DND-41 (cell line): ENCODE measurements around the gene DHRS9.
"Not testable (repeated sequence)": the region's sequence is repeated elsewhere in the genome, so short reads cannot be mapped to it uniquely, and the experiment has no call there.

ENCODE experiments used
- ATAC-seq: fragments of 200-7000 bp; cut with Tn5 transposase; 3 replicates; pipeline ENCODE4 v1.9.1; 2021; ENCODE audit warnings: low read depth; ENCODE audit not compliant: insufficient read depth
- DNase-seq: peaks from one replicate; pipeline ENCODE4 v3.0.0-alpha.2; 2020
- H2AFZ ChIP-seq: 2 replicates; pipeline ENCODE4 v1.6.0; 2012; ENCODE audit warnings: low read depth, low read length
- H3K27ac ChIP-seq: 2 replicates; pipeline ENCODE4 v1.5.1; 2012; ENCODE audit warnings: low read length, inconsistent platforms
- H3K27me3 ChIP-seq: fragments of 200-600 bp; sonication (generic); 2 replicates; pipeline ENCODE4 v1.6.0; 2012; ENCODE audit warnings: low read length, mild to moderate bottlenecking, inconsistent platforms; ENCODE audit not compliant: insufficient read depth, poor library complexity
- H3K36me3 ChIP-seq: 2 replicates; pipeline ENCODE4 v1.5.1; 2012; ENCODE audit warnings: low read length, inconsistent platforms; ENCODE audit not compliant: insufficient read depth
- H3K4me1 ChIP-seq: 2 replicates; pipeline ENCODE4 v1.5.1; 2012; ENCODE audit warnings: mild to moderate bottlenecking, low read length; ENCODE audit not compliant: insufficient read depth
- H3K4me2 ChIP-seq: 2 replicates; pipeline ENCODE4 v1.6.0; 2012; ENCODE audit warnings: mild to moderate bottlenecking, moderate library complexity, low read length, inconsistent platforms; ENCODE audit not compliant: insufficient read depth
- H3K4me3 ChIP-seq, 2 experiments: fragments of 200-600 bp in 1 of 2; shearing (Covaris generic) in 1 of 2; 2 replicates each; pipeline ENCODE4 v1.5.1; 2012 to 2016; ENCODE audit warnings: inconsistent platforms in 2 of 2, low read length in 2 of 2, mild to moderate bottlenecking in 2 of 2, low read depth in 1 of 2, moderate library complexity in 1 of 2
- H3K79me2 ChIP-seq: 2 replicates; pipeline ENCODE4 v1.6.0; 2012; ENCODE audit warnings: low read length, inconsistent platforms; ENCODE audit not compliant: insufficient read depth
- H3K9ac ChIP-seq: 2 replicates; pipeline ENCODE4 v1.6.0; 2012; ENCODE audit warnings: low read depth, mild to moderate bottlenecking, inconsistent platforms, low read length, moderate library complexity
- H3K9me3 ChIP-seq: 2 replicates; pipeline ENCODE4 v1.5.1; 2012; ENCODE audit warnings: low read length, moderate library complexity, mild to moderate bottlenecking, inconsistent platforms; ENCODE audit not compliant: insufficient read depth, severe bottlenecking
- H4K20me1 ChIP-seq: 2 replicates; pipeline ENCODE4 v1.6.0; 2012; ENCODE audit warnings: low read length; ENCODE audit not compliant: insufficient read depth
- CTCF ChIP-seq: IDR thresholded peaks from 2 replicates; pipeline ENCODE4 v1.5.1; 2012; ENCODE audit warnings: borderline replicate concordance, low read length, moderate library complexity, mild to moderate bottlenecking; ENCODE audit not compliant: poor library complexity, severe bottlenecking; ENCODE audit errors: extremely low read depth
- EZH2 ChIP-seq: IDR thresholded peaks from 3 replicates; pipeline ENCODE4 v1.6.1; 2012; ENCODE audit warnings: borderline replicate concordance, low read depth, mild to moderate bottlenecking, moderate library complexity, low read length, inconsistent platforms; ENCODE audit not compliant: severe bottlenecking

The DHRS9 gene

GRCh38 chr2:169047256-169048250, 21.8 kb upstream of the DHRS9 start:
- H2AFZ ChIP-seq = no peak overlapping the region
- TF ChIP-seq CTCF (no peak), EZH2 (no peak)
- peaks cover 5% of the 10 kb centered on the region for H3K9me3 ChIP-seq
- H3K79me2 ChIP-seq = no peaks in the 10 kb centered on the region
- H4K20me1 ChIP-seq = no peaks in the 10 kb centered on the region
- no peak overlapping the region for H3K27ac ChIP-seq
- no peak overlapping the region for H3K4me3 ChIP-seq
- ATAC-seq = no peak
- H3K4me2 ChIP-seq = no peak overlapping the region
- no peak overlapping the region for H3K9ac ChIP-seq
- no peak for DNase-seq
- no peaks in the 10 kb centered on the region for H3K36me3 ChIP-seq
- H3K4me1 ChIP-seq = no peaks in the 10 kb centered on the region
- no peaks in the 10 kb centered on the region for H3K27me3 ChIP-seq

GRCh38 chr2:169049142-169049541, 20.2 kb upstream of the DHRS9 start:
- H4K20me1 ChIP-seq = no peaks in the 10 kb centered on the region

GRCh38 chr2:169050476-169051240, 18.7 kb upstream of the DHRS9 start:
- Histone ChIP-seq H2AFZ (no peak overlapping the region), H3K27me3 (no peaks in the 10 kb centered on the region), H4K20me1 (no peaks in the 10 kb centered on the region), H3K4me2 (no peak overlapping the region), H3K9ac (no peak overlapping the region), H3K9me3 (no peaks in the 10 kb centered on the region), H3K4me1 (no peaks in the 10 kb centered on the region), H3K4me3 (no peak overlapping the region), H3K36me3 (no peaks in the 10 kb centered on the region), H3K27ac (no peak overlapping the region), H3K79me2 (no peaks in the 10 kb centered on the region)
- TF ChIP-seq CTCF (no peak), EZH2 (no peak)
- DNase-seq (no peak), ATAC-seq (no peak)

More at GRCh38 chr2:169049142-169049541, 20.2 kb upstream of the DHRS9 start:
- TF ChIP-seq CTCF (no peak), EZH2 (no peak)
- no peaks in the 10 kb centered on the region for H3K79me2 ChIP-seq
- H2AFZ ChIP-seq = no peak overlapping the region
- no peaks in the 10 kb centered on the region for H3K36me3 ChIP-seq
- ATAC-seq (no peak), DNase-seq (no peak)
- H3K9me3 ChIP-seq = no peaks in the 10 kb centered on the region
- no peak overlapping the region for H3K4me3 ChIP-seq
- H3K27me3 ChIP-seq = no peaks in the 10 kb centered on the region
- no peak overlapping the region for H3K27ac ChIP-seq
- H3K9ac ChIP-seq = no peak overlapping the region
- H3K4me2 ChIP-seq = no peak overlapping the region
- no peaks in the 10 kb centered on the region for H3K4me1 ChIP-seq

- not testable (repeated sequence) for H3K79me2 ChIP-seq, H3K4me2 ChIP-seq, H3K9me3 ChIP-seq, H3K4me1 ChIP-seq, H3K9ac ChIP-seq, H3K27ac ChIP-seq, H2AFZ ChIP-seq, DNase-seq, H3K36me3 ChIP-seq, H3K27me3 ChIP-seq, H3K4me3 ChIP-seq, H4K20me1 ChIP-seq, ATAC-seq
Observed at GRCh38 chr2:169054575-169054974, 14.8 kb upstream of the DHRS9 start.

- not testable (repeated sequence) for H3K36me3 ChIP-seq, H4K20me1 ChIP-seq, H3K4me1 ChIP-seq, H3K9ac ChIP-seq, H2AFZ ChIP-seq, H3K9me3 ChIP-seq, H3K79me2 ChIP-seq, DNase-seq, H3K4me2 ChIP-seq, H3K27me3 ChIP-seq, H3K27ac ChIP-seq, H3K4me3 ChIP-seq, ATAC-seq
Observed at GRCh38 chr2:169064199-169064598, 5.2 kb upstream of the DHRS9 start.
